Psoas muscle (tissue), 8 donors: Measurements from ENCODE around the gene PLXDC1. TPM values are rescaled to one million over a fixed set of nuclear protein-coding genes. Genes with fewer than 3 reads are reported as not detected.
"Not testable (repeated sequence)": the region's sequence is repeated elsewhere in the genome, so short reads cannot be mapped to it uniquely, and the experiment has no call there.

Experiments used
- ATAC-seq, 4 donors: fragments of 200-7000 bp; cut with Tn5 transposase; one replicate each; pipeline ENCODE4 v1.9.1; 2020; ENCODE audit warnings: moderate library complexity in 3 of 4, mild to moderate bottlenecking in 2 of 4
- DNase-seq, 2 donors: peaks; one replicate each; pipeline ENCODE4 v3.0.0-alpha.2; 2020
- H3K27ac ChIP-seq: fragments of 200-600 bp; one replicate; pipeline ENCODE4 v1.8.0; 2022
- H3K27me3 ChIP-seq, 3 donors: fragments of 200-600 bp in 1 of 3; one replicate each; pipeline versions ENCODE4 v1.6.1 to v1.8.0; 2013 to 2022; ENCODE audit warnings: low read length in 2 of 3, mild to moderate bottlenecking in 2 of 3, moderate library complexity in 1 of 3; ENCODE audit not compliant: insufficient read depth in 3 of 3
- H3K36me3 ChIP-seq, 2 donors: fragments of 200-600 bp in 1 of 2; one replicate each; pipeline versions ENCODE4 v1.6.1 to v1.8.0; 2013 to 2022; ENCODE audit warnings: low read depth in 1 of 2, mild to moderate bottlenecking in 1 of 2, moderate library complexity in 1 of 2; ENCODE audit not compliant: insufficient read depth in 1 of 2
- H3K4me1 ChIP-seq: fragments of 200-600 bp; one replicate; pipeline ENCODE4 v1.8.0; 2022
- H3K4me3 ChIP-seq: fragments of 200-600 bp; one replicate; pipeline ENCODE4 v1.8.0; 2022; ENCODE audit warnings: mild to moderate bottlenecking
- H3K9me3 ChIP-seq: fragments of 200-600 bp; one replicate; pipeline ENCODE4 v1.8.0; 2022
- CTCF ChIP-seq: fragments of 200-600 bp; IDR thresholded peaks from one replicate; pipeline ENCODE4 v1.8.0; 2022; ENCODE audit warnings: antibody characterized with exemption
- WGBS, 3 donors: extraction: QIAGEN DNeasy Blood & Tissue Kit; methylation state at CpG; one replicate each; pipeline versions ENCODE4 v1.1.6 to v1.1.7; 2013; 5-methylcytosine and 5-hydroxymethylcytosine counted together
- intact Hi-C, 2 donors: fragments of 100-400 bp; cut with DNase I; formaldehyde crosslinking; loops; one replicate each; pipeline versions ENCODE4 v1.11.0 to v1.14.2; 2022
- polyA plus RNA-seq, 3 donors: library from polyadenylated mRNA; stranded (reverse); fragments of 200-250 nt; gene quantifications; one replicate each; pipeline ENCODE4 v1.2.3, GENCODE V29; 2013
- total RNA-seq, 4 donors: library from RNA; stranded (reverse); fragmentation: NEBNext Ultra II Directional in 2 of 4; extraction: Animal tissue kit (Norgen Biotek cat#: 25700) in 2 of 4; gene quantifications; one replicate each; pipeline versions ENCODE4 v1.2.1 to v1.2.4, GENCODE V29; 2021 to 2023
- donor health status: healthy with polysubstance abuse.
- donor health status: DM: no; HTN: no; CAD: no; lungs with moderate emphysema.
- donor health status: Bipolar disorder and iron deficiency.
- donor health status: healthy.
- donor health status: DM: yes; HTN: yes; CAD: no.
- donor health status: DM: no; HTN: no; CAD: no.
- donor health status: DM: no; HTN: no; CAD: no.
- donor health status: DM: yes; HTN: yes; CAD: no.

The PLXDC1 gene
- total and polyA plus RNA-seq, 7 donors: 2.3 to 9.2 (median 3.2) TPM

GRCh38 chr17:39125143-39125875, 26.1 kb downstream of the PLXDC1 start:
- DNase-seq: no peak
- intact Hi-C loops: no loop called here
- H3K9me3 ChIP-seq: no peaks in the 10 kb centered on the region
- ATAC-seq: no peak
- no peak for TF ChIP-seq CTCF
- H3K27me3 ChIP-seq: no peaks in the 10 kb centered on the region
- H3K4me1 ChIP-seq: no peaks in the 10 kb centered on the region
- no peak overlapping the region for H3K27ac ChIP-seq
- WGBS, 3 donors: 89 to 93% (median 92%) methylated on average over 2 of the region's 2 CpGs
- H3K4me3 ChIP-seq: no peak overlapping the region
- no peaks in the 10 kb centered on the region for H3K36me3 ChIP-seq

GRCh38 chr17:39123627-39124026, 27.8 kb downstream of the PLXDC1 start:
- whole genome bisulfite sequencing, 3 donors: 21 to 30% (median 24%) methylated on average over 9 of the region's 9 CpGs
- ATAC-seq: peak; percentile 78 to 92 (median 88)

GRCh38 chr17:39122991-39123390, 28.4 kb downstream of the PLXDC1 start:
- Histone ChIP-seq H3K4me3 (no peak overlapping the region), H3K36me3 (no peaks in the 10 kb centered on the region), H3K9me3 (no peaks in the 10 kb centered on the region), H3K27ac (no peak overlapping the region), H3K27me3 (no peaks in the 10 kb centered on the region), H3K4me1 (no peaks in the 10 kb centered on the region)
- DNase-seq (no peak), ATAC-seq (no peak)
- TF ChIP-seq CTCF: no peak
- 90 to 91% (median 91%) methylated on average over 7 of the region's 7 CpGs for WGBS, 3 donors
- intact Hi-C loops: no loop called here

More at GRCh38 chr17:39123627-39124026, 27.8 kb downstream of the PLXDC1 start:
- DNase-seq: peak in 1 of 2 donors; percentile 59
- Histone ChIP-seq H3K4me1 (no peaks in the 10 kb centered on the region), H3K27ac (no peak overlapping the region), H3K9me3 (no peaks in the 10 kb centered on the region), H3K4me3 (no peak overlapping the region), H3K27me3 (no peaks in the 10 kb centered on the region), H3K36me3 (no peaks in the 10 kb centered on the region)
- TF ChIP-seq CTCF: peak; percentile 3
- intact Hi-C loops: no loop called here

- H3K27me3 ChIP-seq, H3K4me3 ChIP-seq, intact Hi-C loops, H3K36me3 ChIP-seq, DNase-seq, ATAC-seq, H3K9me3 ChIP-seq, H3K4me1 ChIP-seq, H3K27ac ChIP-seq: not testable (repeated sequence)
- WGBS, 3 donors: 88 to 95% (median 92%) methylated on average over 10 of the region's 10 CpGs
Observed at GRCh38 chr17:39121919-39122318, 29.5 kb downstream of the PLXDC1 start.

GRCh38 chr17:39118674-39119419, 32.6 kb downstream of the PLXDC1 start:
- no peak overlapping the region for H3K27ac ChIP-seq
- 91 to 93% (median 92%) methylated on average over 5 of the region's 5 CpGs for WGBS, 3 donors
- no peak for DNase-seq

More at GRCh38 chr17:39118674-39119419, 32.6 kb downstream of the PLXDC1 start:
- H3K4me1 ChIP-seq: no peaks in the 10 kb centered on the region
- intact Hi-C loops: no loop called here
- H3K4me3 ChIP-seq: no peak overlapping the region
- H3K36me3 ChIP-seq: no peaks in the 10 kb centered on the region
- no peak for ATAC-seq
- no peaks in the 10 kb centered on the region for H3K9me3 ChIP-seq
- no peak for TF ChIP-seq CTCF
- no peaks in the 10 kb centered on the region for H3K27me3 ChIP-seq
